Measurements from ENCODE around the gene PLCB4.

Gene PLCB4

DNA sequence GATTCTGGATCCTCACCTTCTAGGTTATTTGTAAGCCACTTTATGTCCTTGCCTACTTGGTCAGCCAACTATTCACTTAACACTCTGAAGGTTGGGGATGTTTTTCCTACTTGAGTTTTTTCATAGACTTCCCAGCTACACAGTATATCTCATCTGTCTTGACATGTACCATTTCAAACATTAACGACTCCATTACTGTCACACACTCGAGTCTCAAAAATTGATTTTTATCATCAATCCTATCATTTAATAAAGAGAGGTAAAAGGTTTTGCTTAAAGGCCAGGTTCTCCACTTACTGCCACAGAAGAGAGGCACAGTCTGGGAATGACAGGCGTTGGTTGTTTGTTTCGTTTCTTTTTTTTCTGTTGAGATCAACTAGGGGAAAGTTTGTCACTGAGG is 407.3 kb downstream of the PLCB4 start:
- CTCF ChIA-PET: interaction anchor here (0.9 to 1.1 kb wide), 2 partner anchors 50 to 68 kb away, joined by 3 to 4 read pairs; no protein-coding TSS in a partner anchor

DNA sequence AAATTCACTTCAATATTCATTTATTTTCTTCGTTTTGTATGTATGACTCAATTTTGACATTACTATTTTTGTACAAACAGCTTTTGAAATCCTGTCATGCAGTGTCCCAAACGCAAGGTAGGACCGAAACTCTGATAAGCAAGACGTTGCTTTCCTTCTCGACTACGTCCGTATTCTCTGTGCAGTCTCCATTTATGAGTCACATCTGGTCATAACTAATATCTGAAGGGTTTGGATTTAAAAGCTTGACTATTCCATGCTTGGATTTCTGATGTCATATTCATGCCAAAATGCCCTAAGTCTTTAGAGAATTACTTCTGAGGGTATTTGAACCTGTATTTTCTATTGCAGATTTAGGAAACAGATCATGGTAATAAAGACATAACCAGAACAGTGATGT is 407.8 kb downstream of the PLCB4 start:
- ChIA-PET CTCF (no interaction called here), POLR2A (no interaction called here)
- TF ChIP-seq, protein P1, sequence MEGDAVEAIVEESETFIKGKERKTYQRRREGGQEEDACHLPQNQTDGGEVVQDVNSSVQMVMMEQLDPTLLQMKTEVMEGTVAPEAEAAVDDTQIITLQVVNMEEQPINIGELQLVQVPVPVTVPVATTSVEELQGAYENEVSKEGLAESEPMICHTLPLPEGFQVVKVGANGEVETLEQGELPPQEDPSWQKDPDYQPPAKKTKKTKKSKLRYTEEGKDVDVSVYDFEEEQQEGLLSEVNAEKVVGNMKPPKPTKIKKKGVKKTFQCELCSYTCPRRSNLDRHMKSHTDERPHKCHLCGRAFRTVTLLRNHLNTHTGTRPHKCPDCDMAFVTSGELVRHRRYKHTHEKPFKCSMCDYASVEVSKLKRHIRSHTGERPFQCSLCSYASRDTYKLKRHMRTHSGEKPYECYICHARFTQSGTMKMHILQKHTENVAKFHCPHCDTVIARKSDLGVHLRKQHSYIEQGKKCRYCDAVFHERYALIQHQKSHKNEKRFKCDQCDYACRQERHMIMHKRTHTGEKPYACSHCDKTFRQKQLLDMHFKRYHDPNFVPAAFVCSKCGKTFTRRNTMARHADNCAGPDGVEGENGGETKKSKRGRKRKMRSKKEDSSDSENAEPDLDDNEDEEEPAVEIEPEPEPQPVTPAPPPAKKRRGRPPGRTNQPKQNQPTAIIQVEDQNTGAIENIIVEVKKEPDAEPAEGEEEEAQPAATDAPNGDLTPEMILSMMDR (IDR thresholded peaks at IDR 0.05; ENCODE audit: insufficient read depth, low read length, missing control alignments): no peak
- H3K4me3 ChIP-seq (ENCODE audit: low read depth, low read length): no peak overlapping the region
- DNase-seq (ENCODE audit: low read depth, low spot score): no peak

More for the DNA sequence above, 407.3 kb downstream of the PLCB4 start:
- H3K4me3 ChIP-seq (ENCODE audit: low read depth, low read length): no peak overlapping the region
- POLR2A ChIA-PET: no interaction called here
- TF ChIP-seq, protein P1 (IDR thresholded peaks at IDR 0.05; ENCODE audit: insufficient read depth, low read length, missing control alignments): no peak
- DNase-seq (ENCODE audit: low read depth, low spot score): no peak

DNA sequence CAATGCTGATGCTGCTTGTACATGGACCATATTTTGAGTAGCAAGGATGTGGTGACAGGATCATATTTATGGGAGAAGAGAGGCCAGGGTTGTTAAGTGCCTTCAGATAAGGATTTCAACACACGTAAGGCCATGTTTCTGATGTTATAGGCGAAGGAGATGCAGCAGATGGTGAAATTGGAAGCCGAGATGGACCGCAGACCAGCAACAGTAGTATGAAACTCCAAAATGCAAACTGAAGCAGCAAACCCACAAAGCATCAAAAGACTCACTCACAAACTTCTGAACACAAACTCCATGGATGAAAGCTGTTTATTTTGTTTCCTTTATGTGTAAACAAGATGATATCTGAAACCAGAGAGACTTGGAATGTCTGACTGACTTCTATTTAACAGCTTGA is 409.9 kb downstream of the PLCB4 start:
- no peak for DNase-seq (ENCODE audit: low read depth, low spot score)
- no peak overlapping the region for H3K4me3 ChIP-seq (ENCODE audit: low read depth, low read length)
- ChIA-PET CTCF (no interaction called here), POLR2A (no interaction called here)
- TF ChIP-seq, protein P1 (IDR thresholded peaks at IDR 0.05; ENCODE audit: insufficient read depth, low read length, missing control alignments): no peak

DNA sequence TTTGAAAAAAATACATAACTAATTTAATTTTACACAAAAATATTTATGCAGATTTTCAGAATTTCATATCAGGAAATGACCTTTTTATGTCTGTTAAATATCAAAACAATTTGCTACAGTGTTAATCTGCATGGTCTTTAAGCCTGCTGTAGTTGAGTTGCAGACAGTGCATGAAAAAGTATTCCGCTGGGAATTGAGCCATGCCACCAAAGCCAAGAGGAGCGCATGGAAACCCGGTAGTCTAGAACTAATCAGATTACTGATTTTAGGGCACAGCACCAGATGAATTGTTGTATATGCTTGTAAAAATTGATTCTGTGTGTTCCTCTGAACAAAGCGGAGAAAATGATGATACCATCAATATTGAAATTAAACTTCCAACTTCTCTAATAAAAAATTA is 411.2 kb downstream of the PLCB4 start:
- ChIA-PET POLR2A (no interaction called here), CTCF (no interaction called here)
- no peak overlapping the region for H3K4me3 ChIP-seq (ENCODE audit: low read depth, low read length)
- no peak for DNase-seq (ENCODE audit: low read depth, low spot score)
- TF ChIP-seq, protein P1 (IDR thresholded peaks at IDR 0.05; ENCODE audit: insufficient read depth, low read length, missing control alignments): no peak

DNA sequence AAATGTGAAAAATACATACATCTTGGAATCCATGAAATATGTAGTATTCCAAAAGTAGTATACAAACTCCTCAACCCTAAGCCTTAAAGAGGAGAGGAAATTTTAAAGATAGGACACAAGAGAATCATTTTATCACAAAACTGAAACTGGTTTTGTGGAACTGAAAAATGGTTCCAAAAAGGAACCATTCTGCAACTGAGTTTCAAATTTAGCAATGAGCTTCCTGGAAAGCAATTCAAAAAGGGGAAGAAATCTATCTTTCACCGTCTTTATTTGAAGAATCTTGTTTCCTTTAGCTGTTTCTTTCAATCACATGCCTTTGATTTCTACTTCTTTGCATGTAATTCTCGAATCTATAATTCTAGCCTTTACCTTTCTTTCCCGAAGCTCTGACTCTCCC is 413.3 kb downstream of the PLCB4 start:
- TF ChIP-seq, protein P1 (IDR thresholded peaks at IDR 0.05; ENCODE audit: insufficient read depth, low read length, missing control alignments): no peak
- CTCF ChIA-PET: no interaction called here
- POLR2A ChIA-PET: no interaction called here
- H3K4me3 ChIP-seq (ENCODE audit: low read depth, low read length): no peak overlapping the region
- DNase-seq (ENCODE audit: low read depth, low spot score): no peak

DNA sequence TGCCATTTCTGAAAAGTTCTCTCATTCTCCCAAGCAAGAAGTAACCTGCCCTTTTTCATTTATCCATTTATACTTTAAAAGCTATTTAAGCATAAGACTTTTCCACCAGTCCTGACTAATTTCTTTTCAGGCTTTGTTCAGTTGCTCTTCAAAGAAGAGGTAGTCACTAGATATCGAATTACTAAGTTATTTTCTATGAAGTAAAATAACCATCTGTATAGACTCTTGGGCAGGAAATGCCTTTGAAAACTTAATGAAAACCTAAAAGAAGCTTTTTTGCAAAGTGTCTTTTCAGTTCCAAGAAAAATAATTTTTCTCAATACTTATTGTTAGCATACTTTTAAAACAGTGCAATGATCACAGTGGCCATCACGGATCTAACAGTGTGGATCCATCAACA is 414.2 kb downstream of the PLCB4 start:
- POLR2A ChIA-PET: no interaction called here
- DNase-seq (ENCODE audit: low read depth, low spot score): no peak
- no peak overlapping the region for H3K4me3 ChIP-seq (ENCODE audit: low read depth, low read length)
- CTCF ChIA-PET: no interaction called here
- TF ChIP-seq, protein P1 (IDR thresholded peaks at IDR 0.05; ENCODE audit: insufficient read depth, low read length, missing control alignments): no peak

All from AG04449 (cell line).